ENCODE data around the gene NMNAT2.
"Not testable (repeated sequence)": the region's sequence is repeated elsewhere in the genome, so short reads cannot be mapped to it uniquely, and the experiment has no call there.

Gene NMNAT2

GRCh38 chr1:183417772-183418491 lies at the start of gene NMNAT2:
TSS of gene NMNAT2 (minus strand) at chr1:183418380. CDS start at chr1:183418267, 113 bp downstream.
- DNase-seq (ENCODE audit: low read depth), result no peak

- DNase-seq (ENCODE audit: low read depth), result no peak
These were observed 49.5 kb upstream of the NMNAT2 start for GRCh38 chr1:183467687-183468086.

- no peak for DNase-seq (ENCODE audit: low read depth)
These were observed 48.6 kb upstream of the NMNAT2 start for GRCh38 chr1:183466781-183467180.

GRCh38 chr1:183463566-183463965 lies 45.4 kb upstream of the NMNAT2 start:
- no peak for DNase-seq (ENCODE audit: low read depth)

GRCh38 chr1:183461350-183461749 lies 43.2 kb upstream of the NMNAT2 start:
- DNase-seq (ENCODE audit: low read depth), result no peak

- DNase-seq (ENCODE audit: low read depth), result no peak
These were observed 42.4 kb upstream of the NMNAT2 start for GRCh38 chr1:183460596-183460995.

- DNase-seq (ENCODE audit: low read depth), result no peak
These were observed 39.3 kb upstream of the NMNAT2 start for GRCh38 chr1:183457449-183457848.

GRCh38 chr1:183456826-183457225 lies 38.6 kb upstream of the NMNAT2 start:
- no peak for DNase-seq (ENCODE audit: low read depth)

GRCh38 chr1:183454377-183454776 lies 36.2 kb upstream of the NMNAT2 start:
- no peak for DNase-seq (ENCODE audit: low read depth)

GRCh38 chr1:183450093-183450492 lies 31.9 kb upstream of the NMNAT2 start:
- no peak for DNase-seq (ENCODE audit: low read depth)

GRCh38 chr1:183449223-183449770 lies 31.1 kb upstream of the NMNAT2 start:
- DNase-seq (ENCODE audit: low read depth), result no peak

GRCh38 chr1:183444243-183444642 lies 26.1 kb upstream of the NMNAT2 start:
- DNase-seq (ENCODE audit: low read depth), result no peak

GRCh38 chr1:183443466-183443865 lies 25.3 kb upstream of the NMNAT2 start:
- DNase-seq (ENCODE audit: low read depth), result no peak

GRCh38 chr1:183443011-183443410 lies 24.8 kb upstream of the NMNAT2 start:
- DNase-seq (ENCODE audit: low read depth), result no peak

GRCh38 chr1:183438060-183438459 lies 19.9 kb upstream of the NMNAT2 start:
- DNase-seq (ENCODE audit: low read depth), result no peak

- DNase-seq (ENCODE audit: low read depth), result no peak
These were observed 17.3 kb upstream of the NMNAT2 start for GRCh38 chr1:183435497-183435896.

GRCh38 chr1:183433703-183434102 lies 15.5 kb upstream of the NMNAT2 start:
- no peak for DNase-seq (ENCODE audit: low read depth)

GRCh38 chr1:183432548-183432875 lies 14.3 kb upstream of the NMNAT2 start:
- DNase-seq (ENCODE audit: low read depth), result no peak

GRCh38 chr1:183431840-183432547 lies 13.8 kb upstream of the NMNAT2 start:
- no peak for DNase-seq (ENCODE audit: low read depth)

- DNase-seq (ENCODE audit: low read depth), result not testable (repeated sequence)
These were observed 9.4 kb upstream of the NMNAT2 start for GRCh38 chr1:183427591-183427990.

- no peak for DNase-seq (ENCODE audit: low read depth)
These were observed 6.5 kb upstream of the NMNAT2 start for GRCh38 chr1:183424691-183425090.

GRCh38 chr1:183423541-183423940 lies 5.4 kb upstream of the NMNAT2 start:
- no peak for DNase-seq (ENCODE audit: low read depth)

- DNase-seq (ENCODE audit: low read depth), result no peak
These were observed 1.2 kb upstream of the NMNAT2 start for GRCh38 chr1:183419399-183419798.
